Measurements from ENCODE around the gene PARD3. TPM values are rescaled to one million over a fixed set of nuclear protein-coding genes. Genes with fewer than 3 reads are reported as not detected.

Gene PARD3
- total RNA-seq, 3 donors from 2014 or later: 39.5 to 87.9 (median 47.0) TPM

- H3K9me3 ChIP-seq: no peaks in the 10 kb centered on the region
- peaks cover 6% of the 10 kb centered on the region for H3K4me1 ChIP-seq (ENCODE audit: low read depth)
- DNase-seq (no peak), ATAC-seq (no peak)
- no peaks in the 10 kb centered on the region for H3K36me3 ChIP-seq (ENCODE audit: low read depth)
- H3K4me3 ChIP-seq: no peak overlapping the region
- intact Hi-C loops (cut with DNase I, micrococcal nuclease): loop anchor here in 1 of 2 donors (10.0 kb wide), 1 partner anchor 87 kb away; the partner anchor contains the start of gene PARD3
- TF ChIP-seq, protein P1, sequence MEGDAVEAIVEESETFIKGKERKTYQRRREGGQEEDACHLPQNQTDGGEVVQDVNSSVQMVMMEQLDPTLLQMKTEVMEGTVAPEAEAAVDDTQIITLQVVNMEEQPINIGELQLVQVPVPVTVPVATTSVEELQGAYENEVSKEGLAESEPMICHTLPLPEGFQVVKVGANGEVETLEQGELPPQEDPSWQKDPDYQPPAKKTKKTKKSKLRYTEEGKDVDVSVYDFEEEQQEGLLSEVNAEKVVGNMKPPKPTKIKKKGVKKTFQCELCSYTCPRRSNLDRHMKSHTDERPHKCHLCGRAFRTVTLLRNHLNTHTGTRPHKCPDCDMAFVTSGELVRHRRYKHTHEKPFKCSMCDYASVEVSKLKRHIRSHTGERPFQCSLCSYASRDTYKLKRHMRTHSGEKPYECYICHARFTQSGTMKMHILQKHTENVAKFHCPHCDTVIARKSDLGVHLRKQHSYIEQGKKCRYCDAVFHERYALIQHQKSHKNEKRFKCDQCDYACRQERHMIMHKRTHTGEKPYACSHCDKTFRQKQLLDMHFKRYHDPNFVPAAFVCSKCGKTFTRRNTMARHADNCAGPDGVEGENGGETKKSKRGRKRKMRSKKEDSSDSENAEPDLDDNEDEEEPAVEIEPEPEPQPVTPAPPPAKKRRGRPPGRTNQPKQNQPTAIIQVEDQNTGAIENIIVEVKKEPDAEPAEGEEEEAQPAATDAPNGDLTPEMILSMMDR (IDR thresholded peaks at IDR 0.05): no peak
Measured at GRCh38 chr10:34727595-34728033, 87.5 kb downstream of the PARD3 start.

GRCh38 chr10:34726862-34727261 lies 88.2 kb downstream of the PARD3 start:
- intact Hi-C loops (cut with DNase I, micrococcal nuclease): loop anchor here in 1 of 2 donors (10.0 kb wide), 1 partner anchor 88 kb away; the partner anchor contains the start of gene PARD3
- no peaks in the 10 kb centered on the region for H3K36me3 ChIP-seq (ENCODE audit: low read depth)

GRCh38 chr10:34723750-34724149 lies 91.3 kb downstream of the PARD3 start:
- DNase-seq: peak in 2 of 3 donors; percentile 51 to 81
- Histone ChIP-seq H3K4me3 (no peak overlapping the region), H3K9me3 (no peaks in the 10 kb centered on the region), H3K4me1 (ENCODE audit: low read depth) (peaks cover 3% of the 10 kb centered on the region), H3K36me3 (ENCODE audit: low read depth) (no peaks in the 10 kb centered on the region)
- intact Hi-C loops (cut with DNase I, micrococcal nuclease): loop anchor here in 1 of 2 donors (10.0 kb wide), 1 partner anchor 91 kb away; the partner anchor contains the start of gene PARD3
- TF ChIP-seq, protein P1 (IDR thresholded peaks at IDR 0.05): no peak
- peak; percentile 94 for ATAC-seq

More at GRCh38 chr10:34726862-34727261, 88.2 kb downstream of the PARD3 start:
- H3K4me3 ChIP-seq: no peak overlapping the region
- H3K4me1 ChIP-seq (ENCODE audit: low read depth): peaks cover 6% of the 10 kb centered on the region
- ATAC-seq (no peak), DNase-seq (no peak)
- no peaks in the 10 kb centered on the region for H3K9me3 ChIP-seq
- TF ChIP-seq, protein P1 (IDR thresholded peaks at IDR 0.05): no peak

DNA sequence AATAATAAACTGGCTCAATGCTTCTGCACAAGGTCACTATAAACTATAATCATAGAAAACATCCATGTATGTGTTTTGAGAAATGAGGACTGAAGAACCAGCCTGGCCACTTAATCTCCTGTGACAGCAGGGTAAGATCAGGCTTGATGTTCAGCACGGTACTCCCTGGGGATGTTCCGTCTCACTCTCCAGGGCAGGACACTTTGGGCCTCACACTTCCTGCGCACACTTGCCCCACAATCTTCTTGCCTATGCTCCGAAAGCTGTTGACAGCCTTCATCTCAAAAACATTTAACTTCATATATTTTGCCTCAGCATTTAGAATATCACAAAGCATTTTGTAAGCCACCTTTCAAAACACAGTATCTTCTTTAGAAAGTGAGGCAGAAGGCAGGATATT lies 92.7 kb downstream of the PARD3 start:
- Histone ChIP-seq H3K4me3 (no peak overlapping the region), H3K36me3 (ENCODE audit: low read depth) (no peaks in the 10 kb centered on the region), H3K9me3 (no peaks in the 10 kb centered on the region), H3K4me1 (ENCODE audit: low read depth) (peaks cover 3% of the 10 kb centered on the region)
- DNase-seq: no peak
- TF ChIP-seq, protein P1 (IDR thresholded peaks at IDR 0.05): no peak
- ATAC-seq: no peak
- intact Hi-C loops (cut with DNase I, micrococcal nuclease): loop anchor here in 1 of 2 donors (10.0 kb wide), 1 partner anchor 92 kb away; the partner anchor contains the start of gene PARD3

DNA sequence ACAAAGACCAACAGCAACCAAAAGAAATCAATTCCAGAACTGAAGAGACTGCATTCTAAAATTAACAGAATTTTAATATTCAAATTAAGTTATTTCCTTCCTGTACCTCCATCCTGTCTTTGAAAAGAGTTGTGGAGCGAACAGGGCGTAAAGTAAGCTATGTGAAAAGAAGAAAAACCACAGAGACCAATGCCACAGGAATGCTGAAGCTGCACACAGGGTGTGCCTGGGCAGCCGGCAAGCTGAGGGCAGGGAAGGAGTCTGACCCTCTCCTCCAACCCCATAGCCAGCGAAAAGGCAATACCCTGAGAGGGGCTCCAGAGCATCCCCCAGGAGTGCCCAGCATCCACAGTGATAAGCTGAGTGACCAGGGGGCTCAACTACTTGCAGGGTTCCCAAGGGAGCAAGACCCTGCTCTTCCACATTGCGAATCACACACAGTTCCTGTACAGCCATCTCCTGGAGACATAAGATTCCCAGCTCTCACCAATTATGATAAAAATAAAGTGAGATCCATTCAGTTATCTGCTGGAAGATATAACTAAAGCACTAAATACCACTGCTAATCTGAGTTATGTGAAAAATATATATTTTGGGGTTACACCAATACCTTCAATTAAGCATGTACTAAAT lies 93.8 kb downstream of the PARD3 start:
- intact Hi-C loops (cut with DNase I, micrococcal nuclease): loop anchor here in 1 of 2 donors (10.0 kb wide), 1 partner anchor 93 kb away; the partner anchor contains the start of gene PARD3
- Histone ChIP-seq H3K9me3 (no peaks in the 10 kb centered on the region), H3K4me1 (ENCODE audit: low read depth) (peaks cover 13% of the 10 kb centered on the region), H3K36me3 (ENCODE audit: low read depth) (no peaks in the 10 kb centered on the region), H3K4me3 (no peak overlapping the region)
- ATAC-seq: no peak
- DNase-seq: no peak
- TF ChIP-seq, protein P1 (IDR thresholded peaks at IDR 0.05): no peak
